Type B pancreatic cell (in vitro differentiated cells): ENCODE data around the gene OR6S1. TPM values are rescaled to one million over a fixed set of nuclear protein-coding genes. Genes with fewer than 3 reads are reported as not detected.

Experiments used
- DNase-seq: peaks from one replicate; pipeline ENCODE4 v3.0.0; 2021; ENCODE audit warnings: mixed read lengths; ENCODE audit not compliant: unreplicated experiment; ENCODE audit errors: extremely low spot score
- H3K27ac Mint-ChIP-seq: 2 replicates; pipeline ENCODE4 v1.8.0; 2021; ENCODE audit warnings: mild to moderate bottlenecking, mixed read lengths
- H3K27me3 Mint-ChIP-seq: 2 replicates; pipeline ENCODE4 v1.8.0; 2021; ENCODE audit warnings: mixed read lengths
- H3K36me3 Mint-ChIP-seq: 2 replicates; pipeline ENCODE4 v1.8.0; 2021; ENCODE audit warnings: mixed read lengths
- H3K4me1 Mint-ChIP-seq: one replicate; pipeline ENCODE4 v1.8.0; 2021; ENCODE audit warnings: mixed read lengths; ENCODE audit not compliant: unreplicated experiment
- H3K4me3 Mint-ChIP-seq: 2 replicates; pipeline ENCODE4 v1.8.0; 2021; ENCODE audit warnings: mild to moderate bottlenecking, mixed read lengths
- H3K9me3 Mint-ChIP-seq: 2 replicates; pipeline ENCODE4 v1.8.0; 2021; ENCODE audit warnings: mixed read lengths
- total RNA-seq: library from RNA; stranded (reverse); gene quantifications from 2 replicates; pipeline ENCODE4 v1.2.1, GENCODE V29; 2021; ENCODE audit warnings: low replicate concordance
- TF ChIP-seq, protein P1 (sequence below): fragments of 200-600 bp; sonication (generic); conservative IDR thresholded peaks from 2 replicates; pipeline ENCODE4 v1.5.0; 2021; ENCODE audit warnings: antibody characterized with exemption, mild to moderate bottlenecking

OR6S1 gene
- total RNA-seq, 1 donor from 2014 or later = not detected

- Mint-ChIP-seq H3K4me3 (no peak overlapping the region), H3K4me1 (no peaks in the 10 kb centered on the region), H3K36me3 (no peaks in the 10 kb centered on the region), H3K9me3 (no peaks in the 10 kb centered on the region), H3K27me3 (peaks cover 9% of the 10 kb centered on the region), H3K27ac (no peak overlapping the region)
- TF ChIP-seq, protein P1, sequence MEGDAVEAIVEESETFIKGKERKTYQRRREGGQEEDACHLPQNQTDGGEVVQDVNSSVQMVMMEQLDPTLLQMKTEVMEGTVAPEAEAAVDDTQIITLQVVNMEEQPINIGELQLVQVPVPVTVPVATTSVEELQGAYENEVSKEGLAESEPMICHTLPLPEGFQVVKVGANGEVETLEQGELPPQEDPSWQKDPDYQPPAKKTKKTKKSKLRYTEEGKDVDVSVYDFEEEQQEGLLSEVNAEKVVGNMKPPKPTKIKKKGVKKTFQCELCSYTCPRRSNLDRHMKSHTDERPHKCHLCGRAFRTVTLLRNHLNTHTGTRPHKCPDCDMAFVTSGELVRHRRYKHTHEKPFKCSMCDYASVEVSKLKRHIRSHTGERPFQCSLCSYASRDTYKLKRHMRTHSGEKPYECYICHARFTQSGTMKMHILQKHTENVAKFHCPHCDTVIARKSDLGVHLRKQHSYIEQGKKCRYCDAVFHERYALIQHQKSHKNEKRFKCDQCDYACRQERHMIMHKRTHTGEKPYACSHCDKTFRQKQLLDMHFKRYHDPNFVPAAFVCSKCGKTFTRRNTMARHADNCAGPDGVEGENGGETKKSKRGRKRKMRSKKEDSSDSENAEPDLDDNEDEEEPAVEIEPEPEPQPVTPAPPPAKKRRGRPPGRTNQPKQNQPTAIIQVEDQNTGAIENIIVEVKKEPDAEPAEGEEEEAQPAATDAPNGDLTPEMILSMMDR = no peak
- no peak for DNase-seq
Measured at GRCh38 chr14:20592574-20592973, 48.9 kb downstream of the OR6S1 start.

- no peak for DNase-seq
- no peak within 1 kb of the TSS for H3K27ac Mint-ChIP-seq
- H3K27me3 Mint-ChIP-seq = peaks cover 9% of the 10 kb centered on the region
- no peak within 1 kb of the TSS for H3K4me3 Mint-ChIP-seq
- no peaks in the 10 kb centered on the region for H3K9me3 Mint-ChIP-seq
- H3K36me3 Mint-ChIP-seq = no peaks in the 10 kb centered on the region
- no peaks in the 10 kb centered on the region for H3K4me1 Mint-ChIP-seq
- TF ChIP-seq, protein P1 = no peak
Measured at GRCh38 chr14:20591235-20591634, 50.3 kb downstream of the OR6S1 start, which contains the start of gene RNASE12. Gene RNASE12 (minus strand): TSS chr14:20591376. CDS start chr14:20590723, 653 bp downstream.

Other genes with a start within 250 kb of the OR6S1 start
- 23.1 and 25.1 TPM in 2 replicates for gene TEP1, start 228.2 kb downstream of the OR6S1 start, total RNA-seq
- gene KLHL33, start 205.5 kb downstream of the OR6S1 start, total RNA-seq = not detected in 2 replicates
- 37.4 and 57.1 TPM in 2 replicates for gene OSGEP, start 186.9 kb downstream of the OR6S1 start, total RNA-seq
- 228 and 319 TPM in 2 replicates for gene APEX1, start 186.5 kb downstream of the OR6S1 start, total RNA-seq
- 38.4 and 44.8 TPM in 2 replicates for gene PIP4P1, start 180.3 kb downstream of the OR6S1 start, total RNA-seq
- gene PNP, start 172.3 kb downstream of the OR6S1 start, total RNA-seq = 36.9 and 66.3 TPM in 2 replicates
- gene RNASE10, start 136.2 kb downstream of the OR6S1 start, total RNA-seq = 0.88 and 0.94 TPM in 2 replicates
- gene RNASE9, start 80.6 kb downstream of the OR6S1 start, total RNA-seq = not detected in 2 replicates
- not detected in 2 replicates for gene RNASE11, start 53.7 kb downstream of the OR6S1 start, total RNA-seq
- gene RNASE12, start 50.3 kb downstream of the OR6S1 start, total RNA-seq = not detected in 2 replicates
- gene RNASE4, start 42.9 kb upstream of the OR6S1 start, total RNA-seq = 10.5 and 19.3 TPM in 2 replicates
- 24.5 and 43.0 TPM in 2 replicates for gene ANG, start 47.1 kb upstream of the OR6S1 start, total RNA-seq
- gene EDDM3A, start 104.2 kb upstream of the OR6S1 start, total RNA-seq = not detected in 2 replicates
- not detected in 2 replicates for gene EDDM3B, start 126.7 kb upstream of the OR6S1 start, total RNA-seq
- 0.97 and 1.1 TPM in 2 replicates for gene RNASE6, start 139.6 kb upstream of the OR6S1 start, total RNA-seq
- 476 and 793 TPM in 2 replicates for gene RNASE1, start 161.2 kb upstream of the OR6S1 start, total RNA-seq
- not detected in 2 replicates for gene RNASE3, start 249.7 kb upstream of the OR6S1 start, total RNA-seq